Panc1 (cell line): ENCODE results near the gene EEA1. TPM values are rescaled to one million over a fixed set of nuclear protein-coding genes. Genes with fewer than 3 reads are reported as not detected.
"Not testable (repeated sequence)": the region's sequence is repeated elsewhere in the genome, so short reads cannot be mapped to it uniquely, and the experiment has no call there.

Source experiments
- ATAC-seq: fragments of 200-7000 bp; cut with Tn5 transposase; 2 replicates; pipeline ENCODE4 v1.9.1; 2020; ENCODE audit warnings: mild to moderate bottlenecking, moderate library complexity
- BruUV-seq: library from RNA; stranded (reverse); fragments of 400-500 nt; replicated peaks from 2 replicates; lab custom pipeline; 2021; lab: Mats Ljungman, UMichigan
- CTCF ChIA-PET: fragments of 300-600 bp; sonication (Branson Sonifier 250); formaldehyde crosslinking; loops from one replicate; lab custom pipeline; 2022; ENCODE audit warnings: antibody characterized with exemption; lab: Charles Lee
- POLR2A ChIA-PET: fragments of 300-600 bp; sonication (Branson Sonifier 250); formaldehyde crosslinking; loops from one replicate; lab custom pipeline; 2022; ENCODE audit warnings: antibody characterized with exemption; lab: Charles Lee
- DNase-seq: peaks from one replicate; pipeline ENCODE4 v3.0.0-alpha.2; 2010; ENCODE audit warnings: low read depth, low spot score
- H3K27ac ChIP-seq: 2 replicates; pipeline ENCODE4 v1.5.1; 2011; ENCODE audit warnings: mild to moderate bottlenecking, low read length, inconsistent platforms
- H3K27me3 ChIP-seq: fragments of 200-500 bp; sonication (Bioruptor generic); 2 replicates; pipeline ENCODE4 v1.6.0; 2014; ENCODE audit warnings: low read length, inconsistent platforms; ENCODE audit not compliant: control insufficient read depth, insufficient read depth
- H3K36me3 ChIP-seq: fragments of 200-500 bp; sonication (Bioruptor generic); 2 replicates; pipeline ENCODE4 v1.5.1; 2014; ENCODE audit warnings: inconsistent platforms, mild to moderate bottlenecking, low read length, moderate library complexity; ENCODE audit not compliant: control insufficient read depth, insufficient read depth
- H3K4me1 ChIP-seq: 2 replicates; pipeline ENCODE4 v1.5.1; 2011; ENCODE audit warnings: inconsistent platforms, mild to moderate bottlenecking, low read length, moderate library complexity; ENCODE audit not compliant: control insufficient read depth, insufficient read depth
- H3K4me3 ChIP-seq, 2 experiments: 2 replicates each; pipeline ENCODE4 v1.5.1; 2011 to 2012; ENCODE audit warnings: low read depth in 2 of 2, low read length in 2 of 2, mild to moderate bottlenecking in 2 of 2, inconsistent platforms in 1 of 2, moderate library complexity in 1 of 2
- H3K9me3 ChIP-seq: fragments of 200-500 bp; sonication (Bioruptor generic); 2 replicates; pipeline ENCODE4 v1.5.1; 2014; ENCODE audit warnings: low read depth, mild to moderate bottlenecking, inconsistent platforms, low read length, moderate library complexity; ENCODE audit not compliant: control insufficient read depth, insufficient read depth
- CTCF ChIP-seq: fragments of 450-650 bp; IDR thresholded peaks from 2 replicates; pipeline ENCODE4 v1.5.1; 2017; ENCODE audit warnings: mild to moderate bottlenecking
- POLR2AphosphoS5 ChIP-seq: IDR thresholded peaks from 2 replicates; pipeline ENCODE4 v1.6.1; 2012; ENCODE audit warnings: mild to moderate bottlenecking, low read depth, low read length, moderate library complexity
- REST ChIP-seq, 2 experiments: IDR thresholded peaks; 2 replicates each; pipeline ENCODE4 v1.6.1; 2011 to 2012; ENCODE audit warnings: low read depth in 2 of 2, control low read depth in 1 of 2, low read length in 1 of 2, mild to moderate bottlenecking in 1 of 2, moderate library complexity in 1 of 2; ENCODE audit not compliant: insufficient read depth in 1 of 2
- SIN3A ChIP-seq: IDR thresholded peaks from 2 replicates; pipeline ENCODE4 v1.6.1; 2012; ENCODE audit warnings: low read depth, mild to moderate bottlenecking, low read length, moderate library complexity, borderline replicate concordance; ENCODE audit not compliant: insufficient read depth
- TCF7L2 ChIP-seq: IDR thresholded peaks from 2 replicates; pipeline ENCODE4 v1.6.1; 2011; ENCODE audit warnings: mild to moderate bottlenecking, low read depth, low read length, inconsistent platforms
- in situ Hi-C: cut with HindIII; loops from 2 replicates; pipeline ENCODE4 v1.10.0; 2016; ENCODE audit warnings: low sequenced_read_pairs, low pct_unique_long_range_greater_than_20kb
- intact Hi-C: fragments of 100-400 bp; cut with micrococcal nuclease; formaldehyde crosslinking; loops from one replicate; pipeline ENCODE4 v1.10.0; 2022; ENCODE audit not compliant: unreplicated experiment
- total RNA-seq: library from RNA; stranded (reverse); gene quantifications from one replicate; pipeline ENCODE4 v1.2.1, GENCODE V29; 2021; ENCODE audit not compliant: unreplicated experiment

Gene EEA1
- total RNA-seq, 1 experiment from 2014 or later, result 15.1 TPM

- intact Hi-C loops, result no loop called here
- H3K27me3 ChIP-seq, result 0 out of 2 replicates have a peak, but pooled peaks cover 2% of the 10 kb centered on the region
- in situ Hi-C loops, result no loop called here
- H3K27ac ChIP-seq, result no peak overlapping the region
- H3K36me3 ChIP-seq, result no peaks in the 10 kb centered on the region
- ATAC-seq, result no peak
- no peaks in the 10 kb centered on the region for H3K4me1 ChIP-seq
- no peaks in the 10 kb centered on the region for H3K9me3 ChIP-seq
- TF ChIP-seq SIN3A (no peak), POLR2AphosphoS5 (no peak), CTCF (no peak), REST (IDR thresholded peaks at IDR 0.05; ENCODE audit: insufficient read depth in 1 of 2, low read depth in 2 of 2, low read length in 1 of 2) (no peak), TCF7L2 (no peak)
- no peak overlapping the region for H3K4me3 ChIP-seq
- ChIA-PET CTCF (no interaction called here), POLR2A (no interaction called here)
- no TSS peak for BruUV-seq
- DNase-seq, result no peak
Measured at GRCh38 chr12:92756898-92757596, 172.0 kb downstream of the EEA1 start.

GRCh38 chr12:92753976-92754885 is 174.9 kb downstream of the EEA1 start:
- Histone ChIP-seq H3K36me3 (no peaks in the 10 kb centered on the region), H3K27me3 (0 out of 2 replicates have a peak, but pooled peaks cover 2% of the 10 kb centered on the region), H3K9me3 (no peaks in the 10 kb centered on the region), H3K4me1 (no peaks in the 10 kb centered on the region), H3K27ac (no peak overlapping the region), H3K4me3 (no peak overlapping the region)
- ChIA-PET POLR2A (no interaction called here), CTCF (no interaction called here)
- in situ Hi-C loops, result no loop called here
- intact Hi-C loops, result no loop called here
- DNase-seq (no peak), ATAC-seq (no peak)
- TF ChIP-seq CTCF (no peak), REST (IDR thresholded peaks at IDR 0.05; ENCODE audit: insufficient read depth in 1 of 2, low read depth in 2 of 2, low read length in 1 of 2) (no peak), SIN3A (no peak), TCF7L2 (no peak), POLR2AphosphoS5 (no peak)
- BruUV-seq, result no TSS peak

- ATAC-seq, intact Hi-C loops, H3K27ac ChIP-seq, DNase-seq, H3K4me3 ChIP-seq, POLR2A ChIA-PET, H3K4me1 ChIP-seq, BruUV-seq, CTCF ChIA-PET, H3K9me3 ChIP-seq, H3K36me3 ChIP-seq, H3K27me3 ChIP-seq, in situ Hi-C loops: not testable (repeated sequence)
Measured at GRCh38 chr12:92749691-92750090, 179.4 kb downstream of the EEA1 start.
